Measurements from ENCODE around the gene TMEM239. TPM values are rescaled to one million over a fixed set of nuclear protein-coding genes. Genes with fewer than 3 reads are reported as not detected.
"Not testable (repeated sequence)": the region's sequence is repeated elsewhere in the genome, so short reads cannot be mapped to it uniquely, and the experiment has no call there.

The TMEM239 gene
- total RNA-seq, 1 donor from 2014 or later: not detected

DNA sequence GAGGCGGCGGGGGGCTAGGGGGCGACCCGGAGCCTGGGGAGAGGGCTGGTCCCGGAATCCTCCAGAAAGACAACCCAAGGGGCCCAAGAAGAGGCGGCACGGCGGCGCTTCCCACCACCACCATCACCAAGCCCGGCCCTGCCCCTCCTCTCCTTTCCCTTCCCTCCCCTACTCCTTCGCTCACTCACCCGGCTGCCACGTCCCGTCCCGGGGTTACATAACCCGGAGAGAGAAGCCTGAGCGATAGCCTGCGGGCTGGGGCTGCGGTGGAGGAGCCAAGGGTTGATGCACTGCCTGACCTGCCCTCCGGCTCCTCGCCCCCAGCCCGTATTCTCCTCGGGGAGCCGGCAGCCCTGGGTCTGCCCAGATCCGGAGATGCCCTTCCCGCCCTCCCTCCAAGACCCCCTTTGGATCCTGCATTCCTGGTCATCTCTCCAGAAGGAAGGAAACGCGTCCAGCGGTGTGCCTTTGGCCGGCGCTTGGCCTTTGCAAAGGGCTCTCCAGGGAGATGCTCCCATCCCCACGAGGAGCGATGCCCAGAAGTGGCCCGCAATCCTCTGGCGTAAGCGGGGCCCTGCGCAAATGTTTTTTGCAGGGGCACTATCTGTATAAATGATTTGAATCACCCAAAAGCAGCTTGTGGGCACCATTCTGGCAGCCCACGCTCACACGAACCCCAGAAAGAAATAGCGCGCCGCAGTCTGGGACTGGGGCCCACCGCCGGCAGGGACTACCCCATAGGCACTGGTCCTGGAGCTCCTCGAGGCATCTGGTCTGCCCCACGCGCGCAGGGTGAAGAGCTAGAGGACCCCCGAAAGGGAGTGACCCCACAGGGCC is 11.1 kb upstream of the TMEM239 start:
- H3K27ac Mint-ChIP-seq: no peak overlapping the region
- no peaks in the 10 kb centered on the region for H3K9me3 Mint-ChIP-seq
- POLR2A ChIA-PET: no interaction called here
- no peaks in the 10 kb centered on the region for H3K36me3 Mint-ChIP-seq (ENCODE audit: low read depth)
- peaks cover 50% of the 10 kb centered on the region for H3K27me3 Mint-ChIP-seq
- H3K4me1 Mint-ChIP-seq: peaks cover 13% of the 10 kb centered on the region
- no peak overlapping the region for H3K4me3 Mint-ChIP-seq
- no peak for DNase-seq
- CTCF ChIA-PET: no interaction called here
- intact Hi-C loops (cut with micrococcal nuclease): no loop called here
- no peak for ATAC-seq (ENCODE audit: low read depth)
- TF ChIP-seq, protein P1, sequence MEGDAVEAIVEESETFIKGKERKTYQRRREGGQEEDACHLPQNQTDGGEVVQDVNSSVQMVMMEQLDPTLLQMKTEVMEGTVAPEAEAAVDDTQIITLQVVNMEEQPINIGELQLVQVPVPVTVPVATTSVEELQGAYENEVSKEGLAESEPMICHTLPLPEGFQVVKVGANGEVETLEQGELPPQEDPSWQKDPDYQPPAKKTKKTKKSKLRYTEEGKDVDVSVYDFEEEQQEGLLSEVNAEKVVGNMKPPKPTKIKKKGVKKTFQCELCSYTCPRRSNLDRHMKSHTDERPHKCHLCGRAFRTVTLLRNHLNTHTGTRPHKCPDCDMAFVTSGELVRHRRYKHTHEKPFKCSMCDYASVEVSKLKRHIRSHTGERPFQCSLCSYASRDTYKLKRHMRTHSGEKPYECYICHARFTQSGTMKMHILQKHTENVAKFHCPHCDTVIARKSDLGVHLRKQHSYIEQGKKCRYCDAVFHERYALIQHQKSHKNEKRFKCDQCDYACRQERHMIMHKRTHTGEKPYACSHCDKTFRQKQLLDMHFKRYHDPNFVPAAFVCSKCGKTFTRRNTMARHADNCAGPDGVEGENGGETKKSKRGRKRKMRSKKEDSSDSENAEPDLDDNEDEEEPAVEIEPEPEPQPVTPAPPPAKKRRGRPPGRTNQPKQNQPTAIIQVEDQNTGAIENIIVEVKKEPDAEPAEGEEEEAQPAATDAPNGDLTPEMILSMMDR (IDR thresholded peaks at IDR 0.05): no peak

DNA sequence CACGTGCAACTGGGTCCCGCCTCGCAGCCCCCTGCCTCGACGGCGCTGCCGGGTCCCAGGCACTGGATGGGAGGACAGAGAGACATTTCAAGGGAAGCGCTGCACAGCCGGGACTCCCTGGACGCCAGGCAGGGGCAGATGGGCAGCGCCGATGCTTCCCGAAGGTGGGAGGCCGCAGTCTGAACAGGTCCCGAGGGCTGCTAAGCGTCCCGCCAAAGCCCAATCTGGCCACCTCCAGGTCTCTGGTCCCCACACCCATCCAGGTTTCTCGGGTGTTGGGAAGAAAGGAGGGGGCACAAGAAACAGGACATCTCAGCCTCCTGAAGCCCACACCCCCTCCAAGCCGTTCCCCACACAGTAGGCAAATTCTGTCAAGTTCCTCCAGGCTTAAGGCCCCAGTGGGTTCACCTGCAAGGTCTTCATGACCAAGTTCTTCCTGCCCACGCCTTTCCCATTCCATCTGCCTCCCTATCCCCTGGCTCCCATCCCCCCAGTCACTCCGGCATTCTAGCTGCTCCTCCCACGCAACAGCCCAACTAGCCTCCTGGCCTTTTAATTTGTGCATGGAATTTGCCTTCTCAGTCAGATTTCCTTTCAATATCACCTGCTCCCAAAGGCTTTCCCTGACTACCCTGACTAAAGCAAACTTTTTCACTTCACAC is 10.3 kb upstream of the TMEM239 start:
- no peaks in the 10 kb centered on the region for H3K9me3 Mint-ChIP-seq
- ATAC-seq (ENCODE audit: low read depth): no peak
- intact Hi-C loops (cut with micrococcal nuclease): no loop called here
- H3K27me3 Mint-ChIP-seq: peaks cover 49% of the 10 kb centered on the region
- H3K27ac Mint-ChIP-seq: no peak overlapping the region
- H3K4me1 Mint-ChIP-seq: peaks cover 9% of the 10 kb centered on the region
- CTCF ChIA-PET: no interaction called here
- TF ChIP-seq, protein P1 (IDR thresholded peaks at IDR 0.05): no peak
- no peak overlapping the region for H3K4me3 Mint-ChIP-seq
- no peak for DNase-seq
- POLR2A ChIA-PET: no interaction called here
- no peaks in the 10 kb centered on the region for H3K36me3 Mint-ChIP-seq (ENCODE audit: low read depth)

DNA sequence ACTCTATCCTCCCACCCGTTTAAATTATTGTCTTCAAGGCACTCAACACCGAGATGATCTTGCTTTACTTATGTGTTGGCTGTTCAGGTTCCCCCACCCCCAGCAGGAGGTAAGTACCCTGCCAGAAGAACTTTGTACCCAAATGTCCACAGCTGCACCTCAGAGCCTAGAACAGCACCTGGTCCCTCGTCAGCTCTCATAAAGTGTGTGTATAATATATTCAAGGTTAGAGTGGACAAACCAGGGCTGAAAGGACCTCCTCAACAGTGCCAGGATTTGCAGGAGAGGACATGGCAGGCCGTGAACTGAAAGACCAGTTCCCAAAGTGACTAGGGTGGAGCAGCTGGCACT is 9.8 kb upstream of the TMEM239 start:
- TF ChIP-seq, protein P1 (IDR thresholded peaks at IDR 0.05): no peak
- Mint-ChIP-seq H3K36me3 (ENCODE audit: low read depth) (no peaks in the 10 kb centered on the region), H3K9me3 (no peaks in the 10 kb centered on the region), H3K27ac (no peak overlapping the region), H3K4me1 (peaks cover 4% of the 10 kb centered on the region), H3K27me3 (peaks cover 49% of the 10 kb centered on the region), H3K4me3 (no peak overlapping the region)
- ChIA-PET CTCF (no interaction called here), POLR2A (no interaction called here)
- intact Hi-C loops (cut with micrococcal nuclease): no loop called here
- DNase-seq (no peak), ATAC-seq (ENCODE audit: low read depth) (no peak)

DNA sequence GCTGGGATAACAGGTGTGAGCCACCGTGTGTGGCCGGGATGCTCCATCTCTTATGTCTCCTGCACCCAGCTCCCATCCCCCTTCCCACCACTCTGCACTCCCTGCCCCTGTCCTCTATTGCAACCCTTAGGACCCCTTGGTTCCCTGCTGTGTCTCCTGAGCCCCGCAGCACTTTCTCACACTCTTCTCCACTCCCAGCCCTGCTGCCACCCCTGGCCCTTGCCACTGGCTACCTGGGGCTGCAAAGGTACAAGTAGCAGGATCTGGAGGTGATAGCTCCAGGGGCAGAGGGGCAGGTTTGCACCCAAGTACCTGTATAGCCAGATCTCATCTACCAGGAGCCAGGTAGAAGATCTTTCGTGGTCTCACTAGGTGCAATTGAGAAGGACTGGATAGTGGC is 9.1 kb upstream of the TMEM239 start:
- CTCF ChIA-PET: no interaction called here
- intact Hi-C loops (cut with micrococcal nuclease): no loop called here
- Mint-ChIP-seq H3K4me1 (no peaks in the 10 kb centered on the region), H3K9me3 (peaks cover 3% of the 10 kb centered on the region), H3K4me3 (no peak overlapping the region), H3K27ac (no peak overlapping the region), H3K36me3 (ENCODE audit: low read depth) (no peaks in the 10 kb centered on the region), H3K27me3 (peaks cover 51% of the 10 kb centered on the region)
- TF ChIP-seq, protein P1 (IDR thresholded peaks at IDR 0.05): no peak
- POLR2A ChIA-PET: no interaction called here
- no peak for ATAC-seq (ENCODE audit: low read depth)
- no peak for DNase-seq

DNA sequence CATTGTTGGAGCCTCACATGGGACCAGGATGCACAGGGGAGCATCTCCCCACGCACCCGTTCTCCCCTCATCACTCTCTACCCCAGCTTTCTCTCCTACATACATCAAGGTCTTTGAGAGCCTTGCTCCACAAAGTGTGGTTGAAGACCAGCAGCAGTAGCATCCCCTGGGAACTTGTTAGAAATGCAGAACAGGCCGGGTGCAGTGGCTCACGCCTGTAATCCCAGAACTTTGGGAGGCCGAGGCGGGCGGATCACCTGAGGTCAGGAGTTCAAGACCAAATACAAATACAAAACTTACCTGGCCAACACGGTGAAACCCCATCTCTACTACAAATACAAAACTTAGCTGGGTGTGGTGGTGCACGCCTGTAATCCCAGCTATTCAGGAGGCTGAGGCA is 8.2 kb upstream of the TMEM239 start:
- DNase-seq; POLR2A ChIA-PET; intact Hi-C loops (cut with micrococcal nuclease); CTCF ChIA-PET; H3K4me1 Mint-ChIP-seq; H3K9me3 Mint-ChIP-seq; H3K4me3 Mint-ChIP-seq; H3K36me3 Mint-ChIP-seq (ENCODE audit: low read depth); ATAC-seq (ENCODE audit: low read depth); H3K27ac Mint-ChIP-seq: not testable (repeated sequence)
- peaks cover 53% of the 10 kb centered on the region for H3K27me3 Mint-ChIP-seq

Data from activated B cell treated with CpG ODN at 0.5 μM for 24 hours (primary cell).